Smooth muscle cell (in vitro differentiated cells): ENCODE measurements around the gene EFNB3. TPM values are rescaled to one million over a fixed set of nuclear protein-coding genes. Genes with fewer than 3 reads are reported as not detected.

Experiments used
- DNase-seq: peaks from one replicate; lab custom pipeline; 2025; ENCODE audit not compliant: unreplicated experiment; lab: John Stamatoyannopoulos, UW
- H2AFZ ChIP-seq: fragments of 200-600 bp; sonication (generic); 2 replicates; pipeline ENCODE4 v1.6.0; 2016; ENCODE audit warnings: antibody characterized with exemption, low read depth, mild to moderate bottlenecking
- H3F3A ChIP-seq: fragments of 200-600 bp; sonication (generic); 2 replicates; pipeline ENCODE4 v1.6.0; 2017; ENCODE audit warnings: antibody characterized with exemption, low read depth
- H3K27ac ChIP-seq: fragments of 200-600 bp; sonication (generic); 2 replicates; pipeline ENCODE4 v1.5.1; 2016; ENCODE audit warnings: low read depth, mild to moderate bottlenecking
- H3K27me3 ChIP-seq: fragments of 200-600 bp; sonication (generic); 2 replicates; pipeline ENCODE4 v1.6.1; 2016; ENCODE audit warnings: low read depth, mild to moderate bottlenecking
- H3K36me3 ChIP-seq: fragments of 200-600 bp; sonication (generic); 2 replicates; pipeline ENCODE4 v1.5.1; 2016; ENCODE audit warnings: low read depth
- H3K4me1 ChIP-seq: fragments of 200-600 bp; sonication (generic); 2 replicates; pipeline ENCODE4 v1.5.1; 2016; ENCODE audit warnings: low read depth
- H3K4me2 ChIP-seq: fragments of 200-600 bp; sonication (generic); 2 replicates; pipeline ENCODE4 v1.6.0; 2016; ENCODE audit warnings: mild to moderate bottlenecking
- H3K4me3 ChIP-seq: fragments of 200-600 bp; sonication (generic); 2 replicates; pipeline ENCODE4 v1.5.1; 2016; ENCODE audit warnings: mild to moderate bottlenecking
- H3K79me2 ChIP-seq: fragments of 200-600 bp; sonication (generic); 2 replicates; pipeline ENCODE4 v1.6.0; 2016; ENCODE audit warnings: low read depth, mild to moderate bottlenecking
- H3K9ac ChIP-seq: fragments of 200-600 bp; sonication (generic); 2 replicates; pipeline ENCODE4 v1.6.0; 2016; ENCODE audit warnings: low read depth
- H3K9me3 ChIP-seq: fragments of 200-600 bp; sonication (generic); replicated peaks from 2 replicates; pipeline ENCODE4 v1.5.1; 2016; ENCODE audit warnings: low read depth
- H4K20me1 ChIP-seq: fragments of 200-600 bp; sonication (generic); 2 replicates; pipeline ENCODE4 v1.6.0; 2016; ENCODE audit warnings: low read depth
- CTCF ChIP-seq: fragments of 200-600 bp; sonication (generic); IDR thresholded peaks from 2 replicates; pipeline ENCODE4 v1.5.1; 2017; ENCODE audit warnings: borderline replicate concordance, mild to moderate bottlenecking, antibody characterized with exemption; ENCODE audit not compliant: insufficient read depth, poor library complexity, severe bottlenecking
- WGBS: methylation state at CpG from one replicate; pipeline ENCODE4 v1.1.7; 2016; ENCODE audit warnings: low lambda C conversion rate; 5-methylcytosine and 5-hydroxymethylcytosine counted together
- polyA plus RNA-seq: library from polyadenylated mRNA; unstranded; fragments of >200 nt; fragmentation: Nextera tagmentation; extraction: Ambion mirVana; gene quantifications from 2 replicates; pipeline ENCODE4 v1.2.1, GENCODE V29; 2016
- total RNA-seq: library from RNA; depleted of rRNA; stranded (reverse); fragments of >200 nt; gene quantifications from 2 replicates; pipeline ENCODE4 v1.2.3, GENCODE V29; 2014

Gene EFNB3
- total and polyA plus RNA-seq, 2 experiments from 2014 or later: 4.8 to 6.7 TPM

GRCh38 chr17:7697828-7698588 lies 7.0 kb upstream of the EFNB3 start:
- no peaks in the 10 kb centered on the region for H3K79me2 ChIP-seq
- over 99% methylated on average over 4 of the region's 4 CpGs for WGBS

GRCh38 chr17:7700510-7700909 lies 4.5 kb upstream of the EFNB3 start:
- no peak for DNase-seq
- H3F3A ChIP-seq: no peaks in the 10 kb centered on the region
- WGBS: 92% methylated on average over 7 of the region's 7 CpGs
- H3K4me3 ChIP-seq: no peak overlapping the region
- no peak overlapping the region for H3K27ac ChIP-seq
- no peak overlapping the region for H3K4me2 ChIP-seq
- no peaks in the 10 kb centered on the region for H3K27me3 ChIP-seq
- no peak overlapping the region for H2AFZ ChIP-seq
- no peaks in the 10 kb centered on the region for H3K79me2 ChIP-seq
- no peaks in the 10 kb centered on the region for H3K36me3 ChIP-seq
- no peak overlapping the region for H3K9ac ChIP-seq
- H4K20me1 ChIP-seq: no peaks in the 10 kb centered on the region
- H3K4me1 ChIP-seq: peaks cover 13% of the 10 kb centered on the region
- no peaks in the 10 kb centered on the region for H3K9me3 ChIP-seq
- no peak for TF ChIP-seq CTCF

More at GRCh38 chr17:7697828-7698588, 7.0 kb upstream of the EFNB3 start:
- H3K27me3 ChIP-seq: no peaks in the 10 kb centered on the region
- no peak for TF ChIP-seq CTCF
- H3K27ac ChIP-seq: no peak overlapping the region
- H3K4me3 ChIP-seq: no peak overlapping the region
- H3K36me3 ChIP-seq: no peaks in the 10 kb centered on the region
- no peaks in the 10 kb centered on the region for H4K20me1 ChIP-seq
- no peaks in the 10 kb centered on the region for H3K4me1 ChIP-seq
- H3K4me2 ChIP-seq: no peak overlapping the region
- H3K9ac ChIP-seq: no peak overlapping the region
- H2AFZ ChIP-seq: no peak overlapping the region
- DNase-seq: no peak
- no peaks in the 10 kb centered on the region for H3K9me3 ChIP-seq
- H3F3A ChIP-seq: no peaks in the 10 kb centered on the region

GRCh38 chr17:7701681-7702080 lies 3.3 kb upstream of the EFNB3 start:
- Histone ChIP-seq H3K4me2 (no peak overlapping the region), H3F3A (no peaks in the 10 kb centered on the region), H3K9me3 (no peaks in the 10 kb centered on the region), H3K27ac (no peak overlapping the region), H3K4me1 (peaks cover 22% of the 10 kb centered on the region), H3K27me3 (no peaks in the 10 kb centered on the region), H3K9ac (no peak overlapping the region), H3K79me2 (no peaks in the 10 kb centered on the region), H3K36me3 (no peaks in the 10 kb centered on the region), H2AFZ (no peak overlapping the region), H3K4me3 (no peak overlapping the region), H4K20me1 (no peaks in the 10 kb centered on the region)
- WGBS: 97% methylated on average over 14 of the region's 14 CpGs
- TF ChIP-seq CTCF: no peak
- no peak for DNase-seq

GRCh38 chr17:7702776-7703175 lies 2.2 kb upstream of the EFNB3 start:
- Histone ChIP-seq H3K36me3 (no peaks in the 10 kb centered on the region), H3K27ac (no peak overlapping the region), H2AFZ (no peak overlapping the region), H3K4me3 (no peak overlapping the region), H3K79me2 (no peaks in the 10 kb centered on the region), H3K4me1 (peaks cover 22% of the 10 kb centered on the region), H4K20me1 (no peaks in the 10 kb centered on the region), H3K9ac (no peak overlapping the region), H3F3A (no peaks in the 10 kb centered on the region), H3K27me3 (no peaks in the 10 kb centered on the region), H3K4me2 (no peak overlapping the region), H3K9me3 (no peaks in the 10 kb centered on the region)
- DNase-seq: no peak
- no peak for TF ChIP-seq CTCF
- 92% methylated on average over 13 of the region's 13 CpGs for WGBS
